HEK293T (cell line): ENCODE measurements around the gene ITGA1.

Experiments
- CTCF ChIA-PET: fragments of 350-600 bp; formaldehyde crosslinking; extraction: SDS; loops from one replicate; lab custom pipeline; 2021; ENCODE audit warnings: antibody characterized with exemption, inconsistent platforms; lab: Yijun Ruan, JAX
- POLR2A ChIA-PET: fragments of 350-600 bp; formaldehyde crosslinking; extraction: SDS; loops from one replicate; lab custom pipeline; 2020; ENCODE audit warnings: antibody characterized with exemption, inconsistent platforms; lab: Yijun Ruan, JAX
- DNase-seq: peaks from one replicate; pipeline ENCODE4 v3.0.0; 2012; ENCODE audit warnings: mixed read lengths; ENCODE audit errors: extremely low spot score
- ARNT ChIP-seq: fragments of 450-650 bp; IDR thresholded peaks from 2 replicates; pipeline ENCODE4 v1.6.1; 2017; ENCODE audit warnings: mild to moderate bottlenecking
- BHLHE40 ChIP-seq: fragments of 450-650 bp; IDR thresholded peaks from 2 replicates; pipeline ENCODE4 v1.6.1; 2016; ENCODE audit warnings: mild to moderate bottlenecking, moderate library complexity, borderline replicate concordance
- CTBP1 ChIP-seq: fragments of 450-650 bp; IDR thresholded peaks from 2 replicates; pipeline ENCODE4 v1.6.1; 2016; ENCODE audit warnings: borderline replicate concordance
- ELF4 ChIP-seq: fragments of 450-650 bp; IDR thresholded peaks from 2 replicates; pipeline ENCODE4 v1.6.1; 2017; ENCODE audit warnings: antibody characterized with exemption
- FOXA1 ChIP-seq: fragments of 450-650 bp; IDR thresholded peaks from 2 replicates; pipeline ENCODE4 v1.6.1; 2016; ENCODE audit warnings: mild to moderate bottlenecking
- FOXK2 ChIP-seq: fragments of 450-650 bp; IDR thresholded peaks from 2 replicates; pipeline ENCODE4 v1.6.1; 2016; ENCODE audit warnings: mild to moderate bottlenecking
- FOXM1 ChIP-seq: fragments of 450-650 bp; IDR thresholded peaks from 2 replicates; pipeline ENCODE4 v1.6.1; 2017; ENCODE audit warnings: mild to moderate bottlenecking, borderline replicate concordance
- HDGF ChIP-seq: fragments of 450-650 bp; IDR thresholded peaks from 2 replicates; pipeline ENCODE4 v1.6.1; 2017; ENCODE audit warnings: antibody characterized with exemption, borderline replicate concordance
- L3MBTL2 ChIP-seq: fragments of 450-650 bp; conservative IDR thresholded peaks from 2 replicates; pipeline ENCODE4 v1.6.1; 2016; ENCODE audit warnings: mild to moderate bottlenecking
- LEF1 ChIP-seq: fragments of 450-650 bp; IDR thresholded peaks from 2 replicates; pipeline ENCODE4 v1.6.1; 2017; ENCODE audit warnings: mild to moderate bottlenecking, borderline replicate concordance
- NFRKB ChIP-seq: fragments of 450-650 bp; IDR thresholded peaks from 2 replicates; pipeline ENCODE4 v1.6.1; 2016; ENCODE audit warnings: mild to moderate bottlenecking, moderate library complexity
- SP1 ChIP-seq: fragments of 450-650 bp; IDR thresholded peaks from 2 replicates; pipeline ENCODE4 v1.6.1; 2017
- SUZ12 ChIP-seq: fragments of 450-650 bp; IDR thresholded peaks from 2 replicates; pipeline ENCODE4 v1.6.1; 2016; ENCODE audit warnings: mild to moderate bottlenecking
- TARDBP ChIP-seq: fragments of 450-650 bp; IDR thresholded peaks from 2 replicates; pipeline ENCODE4 v1.6.1; 2016
- ZNF384 ChIP-seq: fragments of 450-650 bp; IDR thresholded peaks from 2 replicates; pipeline ENCODE4 v1.6.1; 2016
- TF ChIP-seq, protein P1 (sequence below): fragments of 450-650 bp; IDR thresholded peaks from 2 replicates; pipeline ENCODE4 v1.6.1; 2016

The ITGA1 gene

DNA sequence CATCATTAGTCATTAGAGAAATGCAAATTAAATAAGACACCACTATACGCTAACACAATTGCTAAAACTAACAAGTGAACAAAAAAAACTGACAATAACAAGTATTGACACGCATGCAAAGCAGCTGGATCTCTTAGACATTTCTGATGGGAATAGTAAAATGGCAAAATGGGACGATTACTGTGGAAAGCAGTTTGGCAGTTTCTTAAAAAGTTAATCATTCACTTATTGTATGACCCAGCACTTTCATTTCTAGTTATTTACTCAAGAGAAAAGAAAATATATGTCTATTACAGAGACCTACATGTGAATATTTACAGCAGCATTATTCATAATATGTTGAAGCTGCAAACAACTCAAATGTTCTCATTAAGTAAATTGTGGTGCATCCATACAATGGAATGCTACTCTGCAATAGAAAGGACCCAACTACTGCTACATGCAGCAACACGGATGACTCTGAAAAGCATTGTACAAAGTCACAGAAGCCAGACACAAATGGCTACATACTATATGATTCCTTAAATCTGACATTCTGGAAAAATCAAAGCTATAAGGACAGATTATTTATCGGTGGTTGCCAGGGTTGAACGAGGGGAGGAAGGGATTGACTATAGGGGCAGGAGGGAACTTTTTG is 104.6 kb downstream of the ITGA1 start:
- ChIA-PET CTCF (interaction anchor here (0.5 kb wide), 1 partner anchor 951 kb away, joined by 4 read pairs; no protein-coding TSS in a partner anchor), POLR2A (no interaction called here)
- no peak for DNase-seq
- TF ChIP-seq, protein P1, sequence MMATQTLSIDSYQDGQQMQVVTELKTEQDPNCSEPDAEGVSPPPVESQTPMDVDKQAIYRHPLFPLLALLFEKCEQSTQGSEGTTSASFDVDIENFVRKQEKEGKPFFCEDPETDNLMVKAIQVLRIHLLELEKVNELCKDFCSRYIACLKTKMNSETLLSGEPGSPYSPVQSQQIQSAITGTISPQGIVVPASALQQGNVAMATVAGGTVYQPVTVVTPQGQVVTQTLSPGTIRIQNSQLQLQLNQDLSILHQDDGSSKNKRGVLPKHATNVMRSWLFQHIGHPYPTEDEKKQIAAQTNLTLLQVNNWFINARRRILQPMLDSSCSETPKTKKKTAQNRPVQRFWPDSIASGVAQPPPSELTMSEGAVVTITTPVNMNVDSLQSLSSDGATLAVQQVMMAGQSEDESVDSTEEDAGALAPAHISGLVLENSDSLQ, result no peak
- no peak for TF ChIP-seq ZNF384
- no peak for TF ChIP-seq TARDBP
- TF ChIP-seq SP1, result no peak
- no peak for TF ChIP-seq ARNT
- TF ChIP-seq HDGF, result no peak
- no peak for TF ChIP-seq BHLHE40
- no peak for TF ChIP-seq SUZ12
- no peak for TF ChIP-seq ELF4
- no peak for TF ChIP-seq FOXM1

DNA sequence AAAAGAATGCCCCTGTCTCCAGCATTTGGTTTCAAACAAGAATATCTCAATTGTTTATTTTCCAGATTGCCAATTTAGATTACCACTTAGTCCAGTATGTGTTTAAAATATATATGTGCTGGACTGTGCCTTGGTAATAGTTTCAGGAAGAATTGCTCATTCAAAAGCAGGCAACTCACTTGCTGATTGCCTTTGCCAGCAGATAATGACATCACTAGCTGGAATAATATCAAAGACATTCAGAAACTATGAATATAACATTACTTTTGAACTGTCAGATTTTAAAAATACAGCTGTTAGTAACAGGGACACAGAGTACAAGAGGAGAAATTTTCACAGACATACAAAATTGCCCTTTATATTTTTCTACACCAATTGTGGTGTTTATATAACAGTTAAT is 105.4 kb downstream of the ITGA1 start:
- ChIA-PET CTCF (interaction anchor here (0.5 to 0.6 kb wide), 2 partner anchors 201 to 952 kb away, joined by 4 to 5 read pairs; no protein-coding TSS in a partner anchor), POLR2A (no interaction called here)
- no peak for DNase-seq
- TF ChIP-seq NFRKB (no peak), HDGF (no peak), FOXK2 (no peak), ZNF384 (no peak), SUZ12 (no peak)

DNA sequence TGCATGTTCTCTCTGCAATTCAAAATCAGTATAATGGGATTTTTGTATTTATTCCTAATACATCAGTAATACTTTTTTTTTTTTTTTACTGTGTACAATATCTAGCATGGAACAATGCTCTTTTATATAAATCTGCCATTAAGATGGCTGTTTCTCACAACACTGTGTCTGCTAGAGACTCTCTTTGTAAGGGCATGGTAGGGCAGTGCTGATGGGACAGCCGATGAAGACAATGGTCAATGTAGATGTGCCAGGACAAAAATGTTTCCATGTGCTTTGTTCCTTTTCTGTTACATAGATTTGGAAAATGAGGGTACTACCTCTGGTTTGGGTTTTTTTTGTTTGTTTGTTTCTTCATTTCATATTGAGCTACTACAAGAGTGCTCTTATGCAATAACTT is 106.1 kb downstream of the ITGA1 start:
- no peak for DNase-seq
- POLR2A ChIA-PET, result no interaction called here
- TF ChIP-seq ELF4 (no peak), LEF1 (no peak), ARNT (no peak), SUZ12 (no peak), CTBP1 (no peak), BHLHE40 (no peak), FOXM1 (no peak), HDGF (no peak), L3MBTL2 (no peak), FOXA1 (no peak)
- CTCF ChIA-PET, result interaction anchor here (0.6 kb wide), 1 partner anchor 201 kb away, joined by 5 read pairs; no protein-coding TSS in a partner anchor

DNA sequence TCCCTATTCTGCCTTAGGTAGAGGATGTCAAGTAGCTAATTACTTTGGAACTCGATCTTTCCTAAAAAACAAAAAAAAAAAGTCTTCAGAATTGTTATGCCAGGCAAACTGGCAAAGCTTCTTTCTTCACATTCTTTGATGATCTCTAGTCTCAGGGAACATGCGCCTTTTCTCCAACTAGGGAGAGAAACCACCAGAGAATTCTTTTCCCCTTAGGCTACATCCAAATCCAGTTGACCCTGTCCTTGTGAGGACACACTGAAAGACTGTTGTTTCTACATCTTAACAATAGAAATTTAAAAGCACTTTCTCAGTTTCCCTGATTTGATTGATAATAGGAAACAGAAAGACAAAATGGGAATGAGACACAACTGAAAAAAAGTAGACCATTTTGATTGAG is 106.7 kb downstream of the ITGA1 start:
- ChIA-PET CTCF (no interaction called here), POLR2A (no interaction called here)
- DNase-seq, result no peak
- no peak for TF ChIP-seq FOXA1
- TF ChIP-seq L3MBTL2, result no peak
- no peak for TF ChIP-seq FOXM1
- no peak for TF ChIP-seq ELF4
- no peak for TF ChIP-seq SP1
- TF ChIP-seq BHLHE40, result no peak
- TF ChIP-seq CTBP1, result no peak
- no peak for TF ChIP-seq NFRKB
- TF ChIP-seq SUZ12, result no peak
- TF ChIP-seq ARNT, result no peak
- no peak for TF ChIP-seq HDGF

DNA sequence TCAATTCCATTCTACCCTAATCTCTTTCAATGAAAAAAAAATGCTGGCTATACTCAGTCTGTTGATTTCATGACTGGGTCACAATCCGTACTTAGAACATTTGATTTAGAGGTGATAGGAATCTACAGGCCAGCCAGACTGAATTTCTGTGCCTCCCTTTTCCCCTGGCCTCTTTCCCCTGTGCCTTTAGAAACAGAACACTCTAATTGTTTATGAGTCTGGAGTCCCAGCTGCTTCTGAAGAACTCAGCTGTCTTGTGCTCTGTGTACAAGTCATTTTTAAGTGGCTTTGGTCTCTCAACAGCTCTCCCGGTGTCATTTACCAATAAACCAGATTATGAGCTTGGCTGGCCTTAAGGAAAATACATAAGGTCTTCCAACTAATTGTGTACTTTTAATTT is 107.4 kb downstream of the ITGA1 start:
- TF ChIP-seq, protein P1, result no peak
- TF ChIP-seq ELF4 (no peak), FOXA1 (no peak), L3MBTL2 (no peak), BHLHE40 (no peak), SP1 (no peak), HDGF (no peak), SUZ12 (no peak), TARDBP (no peak), FOXM1 (no peak), ARNT (no peak), NFRKB (no peak), LEF1 (no peak), FOXK2 (no peak), ZNF384 (no peak), CTBP1 (no peak)
- ChIA-PET CTCF (no interaction called here), POLR2A (no interaction called here)
- no peak for DNase-seq

DNA sequence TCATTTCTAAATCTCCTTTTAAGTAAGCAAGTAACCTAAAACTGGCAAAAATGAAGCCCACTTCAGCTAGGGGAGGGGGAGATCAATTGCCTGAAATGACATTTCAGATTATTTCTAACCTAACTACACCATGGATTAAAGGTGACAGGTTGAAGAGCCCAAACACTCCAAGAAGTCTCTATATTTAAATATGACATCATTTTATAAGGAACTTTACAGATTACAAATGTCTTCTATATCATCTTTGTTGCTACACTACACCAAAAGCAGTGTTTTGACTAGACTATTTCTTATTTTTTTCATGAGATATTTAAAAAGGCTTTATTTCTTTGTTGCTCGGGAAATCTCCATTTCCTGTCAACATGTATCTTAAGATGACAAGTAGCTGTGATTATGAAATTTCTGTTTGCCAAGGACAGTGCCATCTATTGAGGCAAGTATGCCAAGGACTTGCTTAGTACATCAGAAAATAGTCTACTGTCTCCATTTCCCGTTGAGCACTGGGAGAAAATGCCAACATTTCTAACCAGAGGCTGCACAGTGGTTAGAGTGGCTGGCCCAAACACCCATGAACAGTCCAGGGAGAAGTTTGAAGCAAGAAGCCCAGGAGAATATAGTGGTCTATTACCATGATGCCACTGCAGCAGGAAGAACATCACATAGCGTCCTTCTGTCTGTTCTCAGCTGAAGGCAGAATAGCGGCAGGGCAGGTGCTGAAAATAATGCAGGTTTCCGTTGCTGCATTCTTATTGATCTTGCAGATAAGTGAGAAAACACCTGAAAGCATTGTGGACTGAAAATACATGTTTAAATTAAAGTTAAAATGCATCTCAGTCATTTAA is 108.1 kb downstream of the ITGA1 start:
- TF ChIP-seq SUZ12 (no peak), ELF4 (no peak), BHLHE40 (no peak), FOXM1 (no peak), FOXK2 (no peak), SP1 (no peak), HDGF (no peak), ARNT (no peak), FOXA1 (no peak), L3MBTL2 (no peak), ZNF384 (no peak), NFRKB (no peak), TARDBP (no peak), LEF1 (no peak)
- TF ChIP-seq, protein P1, result no peak
- CTCF ChIA-PET, result no interaction called here
- DNase-seq, result no peak
- POLR2A ChIA-PET, result no interaction called here
